ENCODE results near the gene GPR108. TPM values are rescaled to one million over a fixed set of nuclear protein-coding genes. Genes with fewer than 3 reads are reported as not detected.

GPR108 gene
- total and polyA plus RNA-seq, 2 of the 8 experiments (the other 6 are each of a cell fraction or from before 2014, with no cell fraction given), result 34.9 to 46.0 TPM

DNA sequence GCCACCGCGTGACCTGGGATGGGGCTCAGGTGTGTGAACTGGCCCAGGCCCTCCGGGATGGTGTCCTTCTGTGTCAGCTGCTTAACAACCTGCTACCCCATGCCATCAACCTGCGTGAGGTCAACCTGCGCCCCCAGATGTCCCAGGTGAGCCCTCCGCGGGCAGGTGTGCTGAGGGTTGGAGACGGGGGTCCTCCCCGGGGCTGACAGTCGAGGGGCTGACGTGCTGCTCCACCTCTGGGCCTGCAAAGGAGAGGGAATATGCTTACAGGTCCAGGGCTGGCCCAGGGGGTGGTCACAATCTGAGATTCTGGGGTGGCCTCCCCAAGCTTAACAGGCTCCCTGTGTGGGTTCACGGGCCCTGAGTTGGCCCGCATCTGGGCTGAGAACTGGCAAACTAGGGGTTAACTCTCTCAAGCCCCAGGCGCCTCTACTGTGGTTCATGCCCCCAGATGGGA lies 35.5 kb upstream of the GPR108 start:
- Histone ChIP-seq H3K4me1 (replicated peaks in 1 of 4; ENCODE audit: control insufficient read depth in 3 of 4, insufficient read depth in 4 of 4, low read length in 3 of 4) (peaks cover 0 to 13% (median 2%) of the 10 kb centered on the region in 4 experiments; a peak in 3 of 7 replicates), H3K4me2 (ENCODE audit: insufficient read depth in 1 of 2, low read depth in 2 of 2, low read length in 2 of 2) (no peak overlapping the region), H3K27me3 (replicated peaks in 1 of 4; ENCODE audit: control insufficient read depth in 3 of 4, extremely low read depth in 1 of 4, insufficient read depth in 3 of 4, low read length in 3 of 4) (no peaks in the 10 kb centered on the region), H3K9me3 (ENCODE audit: insufficient read depth in 2 of 2, low read depth in 1 of 2, low read length in 1 of 2) (peaks cover 0 to 6% of the 10 kb centered on the region in 2 experiments; a peak in 2 of 4 replicates), H3K4ac (replicated peaks; ENCODE audit: insufficient read length, low read depth, low read length) (peak overlapping the region; percentile 69), H2BK5ac (ENCODE audit: low read depth, low read length) (no peak overlapping the region), H3K14ac (ENCODE audit: insufficient read length) (no peak overlapping the region), H2AK5ac (ENCODE audit: low read depth, low read length) (no peak overlapping the region), H4K8ac (ENCODE audit: extremely low read depth, insufficient read depth, low read length) (peak overlapping the region; percentile 44; the same call in 1 of the 2 replicates), H3K79me1 (ENCODE audit: low read depth, low read length) (no peaks in the 10 kb centered on the region), H2BK20ac (ENCODE audit: low read length) (no peak overlapping the region), H4K91ac (replicated peaks; ENCODE audit: insufficient read length, low read length) (peak overlapping the region; percentile 74), H3K18ac (ENCODE audit: extremely low read depth, low read length) (peak overlapping the region; percentile 32; the same call in 1 of the 2 replicates), H2BK15ac (ENCODE audit: low read length) (0 out of 2 replicates have a peak overlapping the region, but pooled peaks have one; percentile 46), H3K9ac (replicated peaks in 1 of 4; ENCODE audit: extremely low read depth in 1 of 4, low read depth in 3 of 4, low read length in 3 of 4) (no peak overlapping the region), H4K5ac (ENCODE audit: insufficient read length, low read depth, low read length) (no peak overlapping the region), H3K4me3 (ENCODE audit: extremely low read depth in 1 of 4, insufficient read depth in 2 of 4, low read depth in 3 of 4, low read length in 4 of 4) (no peak overlapping the region), H3K27ac (ENCODE audit: low read depth, low read length) (no peak overlapping the region), H3K36me3 (ENCODE audit: control insufficient read depth in 2 of 4, insufficient read depth in 4 of 4, low read length in 3 of 4) (no peaks in the 10 kb centered on the region), H2BK120ac (replicated peaks; ENCODE audit: low read depth, low read length) (no peak overlapping the region), H3K79me2 (ENCODE audit: control insufficient read depth in 1 of 2, insufficient read depth in 2 of 2, low read length in 2 of 2) (no peaks in the 10 kb centered on the region), H2BK12ac (ENCODE audit: low read depth, low read length) (peak overlapping the region; percentile 27; the same call in 1 of the 2 replicates), H3K56ac (replicated peaks; ENCODE audit: insufficient read length, low read depth, low read length) (no peak overlapping the region), H4K20me1 (replicated peaks in 1 of 2; ENCODE audit: control insufficient read depth in 1 of 2, insufficient read depth in 2 of 2, low read length in 2 of 2) (no peaks in the 10 kb centered on the region), H2AFZ (ENCODE audit: low read length) (peak overlapping the region; percentile 13; the same call in 1 of the 2 replicates), H3K23ac (ENCODE audit: insufficient read length) (no peak overlapping the region), H3K23me2 (ENCODE audit: low read depth, low read length) (peaks cover 10% of the 10 kb centered on the region; the same call in 1 of the 2 replicates)
- ChIA-PET POLR2A (ENCODE audit: partially characterized antibody) (interaction anchor here (1.0 to 1.6 kb wide), 3 partner anchors 9 to 242 kb away, joined by 3 to 4 read pairs (median 3); partner anchors contain the start of gene TNFSF9), CTCF (ENCODE audit: partially characterized antibody) (interaction anchor here (0.8 to 2.5 kb wide), 9 partner anchors 11 to 165 kb away, joined by 3 to 14 read pairs (median 3); partner anchors contain the start of genes GPR108 and TRIP10)
- 92% methylated on average over 10 of the region's 14 CpGs; no CpG with 5 or more reads in 1 of the 2 experiments for whole genome bisulfite sequencing, 2 experiments (ENCODE audit: extremely low coverage in 1 of 2, insufficient coverage in 1 of 2, insufficient read length in 1 of 2, insufficient replicate concordance in 2 of 2, low coverage in 1 of 2, low lambda C conversion rate in 2 of 2, missing lambda C conversion rate in 1 of 2)
- DNase-seq (ENCODE audit: low read depth in 1 of 2, low spot score in 2 of 2) (no peak), FAIRE-seq (no peak)
- no peak for TF ChIP-seq POLR2A (IDR thresholded peaks at IDR 0.05; ENCODE audit: control extremely low read depth in 1 of 2, low read depth in 2 of 2, low read length in 2 of 2)
- no peak for TF ChIP-seq BRCA1 (IDR thresholded peaks at IDR 0.05; ENCODE audit: low read depth, low read length)
- TF ChIP-seq CBX5 (IDR thresholded peaks at IDR 0.05; ENCODE audit: low read depth, low read length), result no peak
- no peak for TF ChIP-seq GABPA (IDR thresholded peaks at IDR 0.05; ENCODE audit: borderline replicate concordance, insufficient read depth, low read length)
- TF ChIP-seq, protein P1, sequence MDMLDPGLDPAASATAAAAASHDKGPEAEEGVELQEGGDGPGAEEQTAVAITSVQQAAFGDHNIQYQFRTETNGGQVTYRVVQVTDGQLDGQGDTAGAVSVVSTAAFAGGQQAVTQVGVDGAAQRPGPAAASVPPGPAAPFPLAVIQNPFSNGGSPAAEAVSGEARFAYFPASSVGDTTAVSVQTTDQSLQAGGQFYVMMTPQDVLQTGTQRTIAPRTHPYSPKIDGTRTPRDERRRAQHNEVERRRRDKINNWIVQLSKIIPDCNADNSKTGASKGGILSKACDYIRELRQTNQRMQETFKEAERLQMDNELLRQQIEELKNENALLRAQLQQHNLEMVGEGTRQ (IDR thresholded peaks at IDR 0.05; ENCODE audit: low read length), result no peak
- TF ChIP-seq, protein P2, sequence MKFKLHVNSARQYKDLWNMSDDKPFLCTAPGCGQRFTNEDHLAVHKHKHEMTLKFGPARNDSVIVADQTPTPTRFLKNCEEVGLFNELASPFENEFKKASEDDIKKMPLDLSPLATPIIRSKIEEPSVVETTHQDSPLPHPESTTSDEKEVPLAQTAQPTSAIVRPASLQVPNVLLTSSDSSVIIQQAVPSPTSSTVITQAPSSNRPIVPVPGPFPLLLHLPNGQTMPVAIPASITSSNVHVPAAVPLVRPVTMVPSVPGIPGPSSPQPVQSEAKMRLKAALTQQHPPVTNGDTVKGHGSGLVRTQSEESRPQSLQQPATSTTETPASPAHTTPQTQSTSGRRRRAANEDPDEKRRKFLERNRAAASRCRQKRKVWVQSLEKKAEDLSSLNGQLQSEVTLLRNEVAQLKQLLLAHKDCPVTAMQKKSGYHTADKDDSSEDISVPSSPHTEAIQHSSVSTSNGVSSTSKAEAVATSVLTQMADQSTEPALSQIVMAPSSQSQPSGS (IDR thresholded peaks at IDR 0.05; ENCODE audit: low read length), result no peak
- no peak for TF ChIP-seq EGR1 (IDR thresholded peaks at IDR 0.05; ENCODE audit: borderline replicate concordance, low read depth, low read length)
- TF ChIP-seq SIN3A (conservative IDR thresholded peaks at IDR 0.05 in 1 of 2, IDR thresholded peaks at IDR 0.05 in 1 of 2; ENCODE audit: low read depth in 1 of 2, low read length in 2 of 2), result no peak
- no peak for TF ChIP-seq MAFK (IDR thresholded peaks at IDR 0.05; ENCODE audit: low read depth, low read length)
- TF ChIP-seq RXRA (IDR thresholded peaks at IDR 0.05; ENCODE audit: insufficient read depth, low read depth, low read length), result no peak
